SK-N-SH (cell line): ENCODE data around the gene SEC24D.

Experiments
- EP300 ChIP-seq, 2 experiments: IDR thresholded peaks; 2 replicates each; pipeline versions ENCODE4 v1.4.0 to v1.6.1; 2012; ENCODE audit warnings: borderline replicate concordance in 1 of 2, low read depth in 1 of 2, low read length in 1 of 2
- FOXM1 ChIP-seq: IDR thresholded peaks from 2 replicates; pipeline ENCODE4 v1.4.0; 2012; ENCODE audit warnings: low read depth, mild to moderate bottlenecking
- JUND ChIP-seq: IDR thresholded peaks from 2 replicates; pipeline ENCODE4 v1.4.0; 2012
- POLR2AphosphoS5 ChIP-seq: IDR thresholded peaks from 2 replicates; pipeline ENCODE4 v1.6.1; 2012; ENCODE audit warnings: low read depth, low read length
- TF ChIP-seq, protein P1 (sequence below): fragments of 200-600 bp; sonication (generic); IDR thresholded peaks from 2 replicates; pipeline ENCODE4 v1.6.1; 2017; ENCODE audit warnings: antibody characterized with exemption, mild to moderate bottlenecking, moderate library complexity
- TF ChIP-seq, protein P2 (sequence below): IDR thresholded peaks from 2 replicates; pipeline ENCODE4 v1.4.0; 2012; ENCODE audit warnings: low read depth, borderline replicate concordance
- TF ChIP-seq, protein P3 (sequence below): IDR thresholded peaks from 2 replicates; pipeline ENCODE4 v1.4.0; 2012; ENCODE audit warnings: low read depth

DNA sequence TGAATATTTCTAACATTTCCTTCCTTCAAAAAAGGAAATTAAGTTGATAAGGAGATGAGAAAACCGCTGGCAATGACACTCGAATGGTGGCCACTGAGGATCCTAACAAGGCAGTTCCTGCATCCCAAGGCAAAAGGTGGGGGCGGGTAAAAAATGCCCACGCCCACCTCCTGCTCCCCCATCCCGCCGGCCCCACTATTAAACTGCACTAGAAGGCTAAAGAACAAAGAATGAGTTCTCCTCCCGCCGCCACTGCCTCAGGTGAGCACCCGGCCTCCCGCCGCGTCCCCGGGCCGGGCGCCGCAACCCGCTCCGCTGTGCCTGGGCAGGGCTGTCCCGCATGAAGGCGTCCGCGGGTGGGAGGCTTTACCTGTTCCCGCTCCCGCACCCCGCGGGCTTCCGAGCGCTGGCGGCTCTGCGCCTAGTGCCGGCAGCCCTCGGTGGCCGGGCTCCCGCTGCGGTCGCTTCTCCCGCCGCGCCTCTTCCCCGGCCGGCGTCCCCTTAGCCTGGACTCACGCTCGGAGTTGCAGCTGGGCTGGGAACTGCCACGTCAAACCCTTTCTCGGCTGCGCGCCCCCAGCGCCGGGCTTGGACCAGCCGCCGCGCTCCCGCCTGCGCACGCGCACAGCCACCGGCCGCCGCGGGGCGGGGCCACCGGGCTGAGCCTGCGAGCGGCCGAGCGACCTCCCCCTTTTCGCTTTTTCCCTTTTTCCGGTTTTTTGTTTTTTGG lies at the start of gene SEC24D:
- TF ChIP-seq, protein P1, sequence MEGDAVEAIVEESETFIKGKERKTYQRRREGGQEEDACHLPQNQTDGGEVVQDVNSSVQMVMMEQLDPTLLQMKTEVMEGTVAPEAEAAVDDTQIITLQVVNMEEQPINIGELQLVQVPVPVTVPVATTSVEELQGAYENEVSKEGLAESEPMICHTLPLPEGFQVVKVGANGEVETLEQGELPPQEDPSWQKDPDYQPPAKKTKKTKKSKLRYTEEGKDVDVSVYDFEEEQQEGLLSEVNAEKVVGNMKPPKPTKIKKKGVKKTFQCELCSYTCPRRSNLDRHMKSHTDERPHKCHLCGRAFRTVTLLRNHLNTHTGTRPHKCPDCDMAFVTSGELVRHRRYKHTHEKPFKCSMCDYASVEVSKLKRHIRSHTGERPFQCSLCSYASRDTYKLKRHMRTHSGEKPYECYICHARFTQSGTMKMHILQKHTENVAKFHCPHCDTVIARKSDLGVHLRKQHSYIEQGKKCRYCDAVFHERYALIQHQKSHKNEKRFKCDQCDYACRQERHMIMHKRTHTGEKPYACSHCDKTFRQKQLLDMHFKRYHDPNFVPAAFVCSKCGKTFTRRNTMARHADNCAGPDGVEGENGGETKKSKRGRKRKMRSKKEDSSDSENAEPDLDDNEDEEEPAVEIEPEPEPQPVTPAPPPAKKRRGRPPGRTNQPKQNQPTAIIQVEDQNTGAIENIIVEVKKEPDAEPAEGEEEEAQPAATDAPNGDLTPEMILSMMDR, result 0 out of 2 replicates have a peak, but pooled peaks have one; percentile 6
- TF ChIP-seq POLR2AphosphoS5, result 0 out of 2 replicates have a peak, but pooled peaks have one; percentile 36
- TF ChIP-seq, protein P2, sequence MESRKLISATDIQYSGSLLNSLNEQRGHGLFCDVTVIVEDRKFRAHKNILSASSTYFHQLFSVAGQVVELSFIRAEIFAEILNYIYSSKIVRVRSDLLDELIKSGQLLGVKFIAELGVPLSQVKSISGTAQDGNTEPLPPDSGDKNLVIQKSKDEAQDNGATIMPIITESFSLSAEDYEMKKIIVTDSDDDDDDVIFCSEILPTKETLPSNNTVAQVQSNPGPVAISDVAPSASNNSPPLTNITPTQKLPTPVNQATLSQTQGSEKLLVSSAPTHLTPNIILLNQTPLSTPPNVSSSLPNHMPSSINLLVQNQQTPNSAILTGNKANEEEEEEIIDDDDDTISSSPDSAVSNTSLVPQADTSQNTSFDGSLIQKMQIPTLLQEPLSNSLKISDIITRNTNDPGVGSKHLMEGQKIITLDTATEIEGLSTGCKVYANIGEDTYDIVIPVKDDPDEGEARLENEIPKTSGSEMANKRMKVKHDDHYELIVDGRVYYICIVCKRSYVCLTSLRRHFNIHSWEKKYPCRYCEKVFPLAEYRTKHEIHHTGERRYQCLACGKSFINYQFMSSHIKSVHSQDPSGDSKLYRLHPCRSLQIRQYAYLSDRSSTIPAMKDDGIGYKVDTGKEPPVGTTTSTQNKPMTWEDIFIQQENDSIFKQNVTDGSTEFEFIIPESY, result no peak
- TF ChIP-seq JUND, result no peak
- TF ChIP-seq, protein P3, sequence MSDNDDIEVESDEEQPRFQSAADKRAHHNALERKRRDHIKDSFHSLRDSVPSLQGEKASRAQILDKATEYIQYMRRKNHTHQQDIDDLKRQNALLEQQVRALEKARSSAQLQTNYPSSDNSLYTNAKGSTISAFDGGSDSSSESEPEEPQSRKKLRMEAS, result no peak
- TF ChIP-seq EP300 (IDR thresholded peaks at IDR 0.05; ENCODE audit: borderline replicate concordance in 1 of 2, low read depth in 1 of 2, low read length in 1 of 2), result no peak
- no peak for TF ChIP-seq FOXM1
